Sigmoid colon (tissue), 7 donors: ENCODE data around the gene DUSP22. TPM values are rescaled to one million over a fixed set of nuclear protein-coding genes. Genes with fewer than 3 reads are reported as not detected.
"Not testable (repeated sequence)": the region's sequence is repeated elsewhere in the genome, so short reads cannot be mapped to it uniquely, and the experiment has no call there.

Experiments
- DNase-seq: peaks from one replicate; pipeline ENCODE4 v3.0.0-alpha.2; 2019
- H3K27ac ChIP-seq, 4 donors: fragments of 200-600 bp; sonication (generic); one replicate each; pipeline ENCODE4 v1.5.1; 2016 to 2019; ENCODE audit warnings: mild to moderate bottlenecking in 1 of 4
- H3K27me3 ChIP-seq, 3 donors: fragments of 200-600 bp; sonication (generic); one replicate each; pipeline ENCODE4 v1.5.1; 2019; ENCODE audit warnings: mild to moderate bottlenecking in 1 of 3
- H3K36me3 ChIP-seq, 4 donors: fragments of 200-600 bp; sonication (generic); one replicate each; pipeline ENCODE4 v1.5.1; 2016 to 2019
- H3K4me1 ChIP-seq, 4 donors: fragments of 200-600 bp; sonication (generic); one replicate each; pipeline ENCODE4 v1.5.1; 2017 to 2019
- H3K4me3 ChIP-seq, 4 donors: fragments of 200-600 bp; sonication (generic); one replicate each; pipeline ENCODE4 v1.5.1; 2017 to 2019; ENCODE audit warnings: mild to moderate bottlenecking in 2 of 4, moderate library complexity in 1 of 4
- H3K9me3 ChIP-seq, 4 donors: fragments of 200-600 bp in 3 of 4; sonication (generic) in 3 of 4; one replicate each; pipeline versions ENCODE4 v1.5.1 to v1.6.1; 2013 to 2019
- EP300 ChIP-seq, 4 donors: sonication (generic); formaldehyde crosslinking; IDR thresholded peaks; one replicate each; pipeline ENCODE4 v1.6.1; 2017; ENCODE audit warnings: antibody characterized with exemption in 4 of 4
- POLR2A ChIP-seq, 2 donors: fragments of 450-650 bp; IDR thresholded peaks; one replicate each; pipeline ENCODE4 v1.6.1; 2016; ENCODE audit warnings: antibody characterized with exemption in 2 of 2, mild to moderate bottlenecking in 2 of 2, moderate library complexity in 2 of 2
- POLR2AphosphoS5 ChIP-seq, 4 donors: sonication (generic); formaldehyde crosslinking; IDR thresholded peaks; one replicate each; pipeline ENCODE4 v1.6.1; 2017; ENCODE audit warnings: antibody characterized with exemption in 4 of 4
- WGBS, 2 donors: extraction: QIAGEN DNeasy Blood & Tissue Kit; methylation state at CpG; one replicate each; pipeline ENCODE4 v1.1.7; 2013; 5-methylcytosine and 5-hydroxymethylcytosine counted together
- intact Hi-C: fragments of 100-400 bp; cut with DNase I; formaldehyde crosslinking; loops from one replicate; pipeline ENCODE4 v1.15.1; 2023
- polyA plus RNA-seq, 3 donors: library from polyadenylated mRNA; stranded (reverse); fragments of 200-250 nt; gene quantifications; one replicate each; pipeline ENCODE4 v1.2.3, GENCODE V29; 2013
- total RNA-seq, 4 donors: library from RNA; depleted of rRNA; stranded (reverse); fragments of >200 nt; gene quantifications; one replicate each; pipeline ENCODE4 v1.1.0, GENCODE V29; 2016
- TF ChIP-seq, protein P1 (sequence below), 4 experiments: fragments of 450-650 bp in 3 of 4; fragments of 200-600 bp in 1 of 4; IDR thresholded peaks; one replicate each; pipeline ENCODE4 v1.5.1; 2016 to 2019; ENCODE audit warnings: antibody characterized with exemption in 4 of 4, mild to moderate bottlenecking in 3 of 4, moderate library complexity in 2 of 4
- donor health status: healthy with polysubstance abuse.
- donor health status: Bipolar disorder and iron deficiency.
- donor health status: healthy.

Gene DUSP22
- total and polyA plus RNA-seq, 7 donors: 15.7 to 113 (median 55.6) TPM

- H3K27me3 ChIP-seq: peaks cover 12 to 79% (median 52%) of the 10 kb centered on the region in 3 donors
- H3K4me3 ChIP-seq: no peak overlapping the region
- no peaks in the 10 kb centered on the region for H3K9me3 ChIP-seq
- H3K36me3 ChIP-seq: no peaks in the 10 kb centered on the region
- peaks cover 0 to 8% (median 0%) of the 10 kb centered on the region in 4 donors for H3K4me1 ChIP-seq
- intact Hi-C loops: no loop called here
- no peak overlapping the region for H3K27ac ChIP-seq
- 70 to 84% methylated on average over 8 of the region's 8 CpGs for WGBS, 2 donors
- TF ChIP-seq EP300 (IDR thresholded peaks at IDR 0.05) (no peak), POLR2AphosphoS5 (IDR thresholded peaks at IDR 0.05) (no peak), POLR2A (IDR thresholded peaks at IDR 0.05) (no peak)
- TF ChIP-seq, protein P1, sequence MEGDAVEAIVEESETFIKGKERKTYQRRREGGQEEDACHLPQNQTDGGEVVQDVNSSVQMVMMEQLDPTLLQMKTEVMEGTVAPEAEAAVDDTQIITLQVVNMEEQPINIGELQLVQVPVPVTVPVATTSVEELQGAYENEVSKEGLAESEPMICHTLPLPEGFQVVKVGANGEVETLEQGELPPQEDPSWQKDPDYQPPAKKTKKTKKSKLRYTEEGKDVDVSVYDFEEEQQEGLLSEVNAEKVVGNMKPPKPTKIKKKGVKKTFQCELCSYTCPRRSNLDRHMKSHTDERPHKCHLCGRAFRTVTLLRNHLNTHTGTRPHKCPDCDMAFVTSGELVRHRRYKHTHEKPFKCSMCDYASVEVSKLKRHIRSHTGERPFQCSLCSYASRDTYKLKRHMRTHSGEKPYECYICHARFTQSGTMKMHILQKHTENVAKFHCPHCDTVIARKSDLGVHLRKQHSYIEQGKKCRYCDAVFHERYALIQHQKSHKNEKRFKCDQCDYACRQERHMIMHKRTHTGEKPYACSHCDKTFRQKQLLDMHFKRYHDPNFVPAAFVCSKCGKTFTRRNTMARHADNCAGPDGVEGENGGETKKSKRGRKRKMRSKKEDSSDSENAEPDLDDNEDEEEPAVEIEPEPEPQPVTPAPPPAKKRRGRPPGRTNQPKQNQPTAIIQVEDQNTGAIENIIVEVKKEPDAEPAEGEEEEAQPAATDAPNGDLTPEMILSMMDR (IDR thresholded peaks at IDR 0.05): no peak
- no peak for DNase-seq
Measured at GRCh38 chr6:373031-373430, 80.7 kb downstream of the DUSP22 start.

- DNase-seq: no peak
- Histone ChIP-seq H3K4me1 (peaks cover 0 to 8% (median 0%) of the 10 kb centered on the region in 4 donors), H3K36me3 (no peaks in the 10 kb centered on the region), H3K9me3 (no peaks in the 10 kb centered on the region), H3K27ac (no peak overlapping the region), H3K27me3 (peaks cover 12 to 79% (median 45%) of the 10 kb centered on the region in 3 donors), H3K4me3 (no peak overlapping the region)
- intact Hi-C loops: no loop called here
- 76 to 80% methylated on average over 26 of the region's 26 CpGs for WGBS, 2 donors
- TF ChIP-seq, protein P1 (IDR thresholded peaks at IDR 0.05): peak in 1 of 4 experiments; percentile 13
- no peak for TF ChIP-seq POLR2A (IDR thresholded peaks at IDR 0.05)
- TF ChIP-seq EP300 (IDR thresholded peaks at IDR 0.05): no peak
- no peak for TF ChIP-seq POLR2AphosphoS5 (IDR thresholded peaks at IDR 0.05)
Measured at GRCh38 chr6:373773-374724, 81.8 kb downstream of the DUSP22 start.

- intact Hi-C loops: no loop called here
- H3K27ac ChIP-seq: no peak overlapping the region
- WGBS, 2 donors: 83 to 87% methylated on average over 8 of the region's 8 CpGs
- no peaks in the 10 kb centered on the region for H3K9me3 ChIP-seq
- no peaks in the 10 kb centered on the region for H3K36me3 ChIP-seq
- peaks cover 0 to 8% (median 0%) of the 10 kb centered on the region in 4 donors for H3K4me1 ChIP-seq
- no peak for DNase-seq
- peaks cover 10 to 79% (median 44%) of the 10 kb centered on the region in 3 donors for H3K27me3 ChIP-seq
- H3K4me3 ChIP-seq: no peak overlapping the region
- TF ChIP-seq POLR2A (IDR thresholded peaks at IDR 0.05): no peak
- TF ChIP-seq, protein P1 (IDR thresholded peaks at IDR 0.05): no peak
- TF ChIP-seq EP300 (IDR thresholded peaks at IDR 0.05): no peak
- no peak for TF ChIP-seq POLR2AphosphoS5 (IDR thresholded peaks at IDR 0.05)
Measured at GRCh38 chr6:374956-375355, 82.7 kb downstream of the DUSP22 start.

- H3K36me3 ChIP-seq: no peaks in the 10 kb centered on the region
- TF ChIP-seq, protein P1 (IDR thresholded peaks at IDR 0.05): no peak
- no peak for TF ChIP-seq POLR2A (IDR thresholded peaks at IDR 0.05)
- TF ChIP-seq POLR2AphosphoS5 (IDR thresholded peaks at IDR 0.05): no peak
- TF ChIP-seq EP300 (IDR thresholded peaks at IDR 0.05): no peak
- H3K4me1 ChIP-seq: peaks cover 0 to 8% (median 0%) of the 10 kb centered on the region in 4 donors
- H3K27ac ChIP-seq: no peak overlapping the region
- H3K9me3 ChIP-seq: no peaks in the 10 kb centered on the region
- DNase-seq: no peak
- WGBS, 2 donors: 71 to 80% methylated on average over 10 of the region's 10 CpGs
- no peak overlapping the region for H3K4me3 ChIP-seq
- peaks cover 5 to 75% (median 43%) of the 10 kb centered on the region in 3 donors for H3K27me3 ChIP-seq
- intact Hi-C loops: no loop called here
Measured at GRCh38 chr6:376827-377640, 84.7 kb downstream of the DUSP22 start.

- H3K9me3 ChIP-seq, H3K27ac ChIP-seq, intact Hi-C loops, H3K36me3 ChIP-seq, H3K4me1 ChIP-seq, H3K4me3 ChIP-seq, DNase-seq: not testable (repeated sequence)
- WGBS, 2 donors: 89 to 91% methylated on average over 13 of the region's 13 CpGs
- H3K27me3 ChIP-seq: peaks cover 2 to 69% (median 38%) of the 10 kb centered on the region in 3 donors
Measured at GRCh38 chr6:377641-378020, 85.3 kb downstream of the DUSP22 start.
